SU-DHL-6 (cell line): ENCODE results near the gene PPM1L.
"Not testable (repeated sequence)": the region's sequence is repeated elsewhere in the genome, so short reads cannot be mapped to it uniquely, and the experiment has no call there.

Experiments
- H2AFZ ChIP-seq: fragments of 200-600 bp; sonication (generic); 2 replicates; pipeline ENCODE4 v1.6.1; 2014; ENCODE audit warnings: low read depth, mild to moderate bottlenecking, moderate library complexity, mixed read lengths, antibody characterized with exemption, low read length; ENCODE audit not compliant: severe bottlenecking
- H3F3A ChIP-seq: fragments of 200-600 bp; shearing (Covaris generic); 2 replicates; pipeline ENCODE4 v1.6.0; 2016; ENCODE audit warnings: antibody characterized with exemption, mild to moderate bottlenecking; ENCODE audit not compliant: insufficient read depth
- H3K27ac ChIP-seq: fragments of 200-600 bp; sonication (generic); 2 replicates; pipeline ENCODE4 v1.5.1; 2016; ENCODE audit warnings: low read depth, mild to moderate bottlenecking, low read length, moderate library complexity, mixed read lengths
- H3K27me3 ChIP-seq: fragments of 200-600 bp; sonication (generic), shearing (Covaris generic); 2 replicates; pipeline ENCODE4 v1.6.0; 2014; ENCODE audit warnings: mild to moderate bottlenecking, low read length
- H3K36me3 ChIP-seq: fragments of 200-600 bp; sonication (generic); 2 replicates; pipeline ENCODE4 v1.6.1; 2014; ENCODE audit warnings: mild to moderate bottlenecking, low read length, mixed read lengths
- H3K4me2 ChIP-seq: fragments of 300-600, 200-600 bp; shearing (Covaris generic), sonication (generic); 2 replicates; pipeline ENCODE4 v1.6.0; 2014; ENCODE audit warnings: low read length, low read depth, mild to moderate bottlenecking; ENCODE audit not compliant: poor library complexity, severe bottlenecking
- H3K4me3 ChIP-seq: fragments of 200-600 bp; sonication (generic); 2 replicates; pipeline ENCODE4 v1.5.1; 2014; ENCODE audit warnings: antibody characterized with exemption, low read length, mild to moderate bottlenecking, mixed read lengths; ENCODE audit not compliant: insufficient read depth, poor library complexity, severe bottlenecking
- H3K79me2 ChIP-seq: fragments of 200-600 bp; sonication (generic); 2 replicates; pipeline ENCODE4 v1.6.1; 2014; ENCODE audit warnings: mild to moderate bottlenecking, low read length, moderate library complexity; ENCODE audit not compliant: insufficient read depth
- H3K9ac ChIP-seq: fragments of 200-600 bp; sonication (generic); 2 replicates; pipeline ENCODE4 v1.7.0; 2014; ENCODE audit warnings: mild to moderate bottlenecking, low read length
- H3K9me2 ChIP-seq: fragments of 200-600 bp; sonication (generic); replicated peaks from 2 replicates; pipeline ENCODE4 v1.6.1; 2014; ENCODE audit warnings: low read length; ENCODE audit not compliant: insufficient read depth
- H3K9me3 ChIP-seq: fragments of 200-600 bp; sonication (generic); 2 replicates; pipeline ENCODE4 v1.6.1; 2014; ENCODE audit warnings: low read length, mixed read lengths; ENCODE audit not compliant: insufficient read depth
- H4K20me1 ChIP-seq: fragments of 200-600 bp; sonication (generic); 2 replicates; pipeline ENCODE4 v1.6.1; 2014; ENCODE audit warnings: low read depth, mild to moderate bottlenecking, antibody characterized with exemption, low read length, moderate library complexity, mixed read lengths
- EZH2phosphoT487 ChIP-seq: fragments of 200-600 bp; sonication (generic), shearing (Covaris generic); conservative IDR thresholded peaks from 2 replicates; pipeline ENCODE4 v1.6.1; 2018; ENCODE audit warnings: mild to moderate bottlenecking, antibody characterized with exemption, low read length, moderate library complexity, mixed read lengths
- TF ChIP-seq, protein P1 (sequence below): fragments of 200-600 bp; sonication (generic); IDR thresholded peaks from one replicate; pipeline ENCODE4 v1.5.1; 2017; ENCODE audit warnings: antibody characterized with exemption, mild to moderate bottlenecking, low read length, moderate library complexity; ENCODE audit not compliant: insufficient read depth, poor library complexity, severe bottlenecking

PPM1L gene

DNA sequence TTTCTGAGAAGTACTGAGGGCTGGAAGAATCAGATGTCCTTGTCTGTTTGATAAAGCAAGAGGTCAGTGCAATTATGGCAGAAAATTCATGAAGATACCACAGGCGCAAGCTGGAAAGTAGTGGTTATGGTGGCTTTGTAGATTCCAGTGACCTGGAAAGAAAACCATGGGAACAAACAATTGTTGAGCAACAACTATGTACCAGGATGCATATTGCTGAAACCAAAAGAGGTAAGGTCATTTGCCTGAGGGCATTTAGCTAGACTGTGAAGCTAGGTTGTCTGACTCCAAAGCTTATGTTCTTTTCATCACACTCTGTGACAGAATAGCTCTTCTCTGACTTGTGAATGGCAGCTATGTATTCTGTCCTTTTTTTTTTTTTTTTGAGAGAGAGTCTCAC lies 275.1 kb downstream of the PPM1L start:
- H2AFZ ChIP-seq = no peak overlapping the region
- H4K20me1 ChIP-seq = no peaks in the 10 kb centered on the region
- no peaks in the 10 kb centered on the region for H3F3A ChIP-seq
- H3K9ac ChIP-seq = no peak overlapping the region
- no peak overlapping the region for H3K27ac ChIP-seq
- no peaks in the 10 kb centered on the region for H3K9me3 ChIP-seq
- no peaks in the 10 kb centered on the region for H3K79me2 ChIP-seq
- no peaks in the 10 kb centered on the region for H3K27me3 ChIP-seq
- H3K4me3 ChIP-seq = no peak overlapping the region
- no peaks in the 10 kb centered on the region for H3K9me2 ChIP-seq
- no peaks in the 10 kb centered on the region for H3K36me3 ChIP-seq
- H3K4me2 ChIP-seq = no peak overlapping the region
- TF ChIP-seq EZH2phosphoT487 = no peak
- TF ChIP-seq, protein P1, sequence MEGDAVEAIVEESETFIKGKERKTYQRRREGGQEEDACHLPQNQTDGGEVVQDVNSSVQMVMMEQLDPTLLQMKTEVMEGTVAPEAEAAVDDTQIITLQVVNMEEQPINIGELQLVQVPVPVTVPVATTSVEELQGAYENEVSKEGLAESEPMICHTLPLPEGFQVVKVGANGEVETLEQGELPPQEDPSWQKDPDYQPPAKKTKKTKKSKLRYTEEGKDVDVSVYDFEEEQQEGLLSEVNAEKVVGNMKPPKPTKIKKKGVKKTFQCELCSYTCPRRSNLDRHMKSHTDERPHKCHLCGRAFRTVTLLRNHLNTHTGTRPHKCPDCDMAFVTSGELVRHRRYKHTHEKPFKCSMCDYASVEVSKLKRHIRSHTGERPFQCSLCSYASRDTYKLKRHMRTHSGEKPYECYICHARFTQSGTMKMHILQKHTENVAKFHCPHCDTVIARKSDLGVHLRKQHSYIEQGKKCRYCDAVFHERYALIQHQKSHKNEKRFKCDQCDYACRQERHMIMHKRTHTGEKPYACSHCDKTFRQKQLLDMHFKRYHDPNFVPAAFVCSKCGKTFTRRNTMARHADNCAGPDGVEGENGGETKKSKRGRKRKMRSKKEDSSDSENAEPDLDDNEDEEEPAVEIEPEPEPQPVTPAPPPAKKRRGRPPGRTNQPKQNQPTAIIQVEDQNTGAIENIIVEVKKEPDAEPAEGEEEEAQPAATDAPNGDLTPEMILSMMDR = no peak

DNA sequence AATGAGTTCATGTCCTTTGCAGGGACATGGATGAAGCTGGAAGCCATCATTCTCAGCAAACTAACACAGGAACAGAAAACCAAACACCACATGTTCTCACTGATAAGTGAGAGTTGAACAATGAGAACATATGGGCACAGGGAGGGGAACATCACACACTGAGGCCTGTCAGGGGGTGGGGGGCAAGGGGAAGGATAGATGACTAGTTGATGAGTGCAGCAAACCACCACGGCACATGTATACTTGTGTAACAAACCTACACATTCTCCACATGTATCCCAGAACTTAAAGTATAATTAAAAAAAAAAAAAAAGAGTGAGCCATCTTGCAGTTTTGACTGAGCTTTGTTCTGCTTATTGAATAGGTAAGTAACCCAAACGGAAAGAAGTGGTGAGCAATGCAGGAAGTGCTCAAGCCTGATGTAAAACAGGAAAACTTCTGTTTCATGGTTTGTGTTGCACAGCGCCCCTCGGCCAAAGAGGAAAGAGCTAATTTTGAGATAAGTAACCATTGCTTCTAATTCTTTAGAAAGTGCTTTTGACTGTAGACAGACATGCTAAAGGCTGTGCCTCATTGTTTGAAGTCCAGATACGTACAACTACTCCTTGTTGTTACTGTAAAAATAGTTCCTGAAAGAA lies 279.0 kb downstream of the PPM1L start:
- not testable (repeated sequence) for H3K79me2 ChIP-seq, H3K36me3 ChIP-seq, H3K4me3 ChIP-seq, H2AFZ ChIP-seq, H3K9me3 ChIP-seq, H3F3A ChIP-seq, H3K9ac ChIP-seq, H3K4me2 ChIP-seq, H3K27ac ChIP-seq, H3K9me2 ChIP-seq, H3K27me3 ChIP-seq, H4K20me1 ChIP-seq

DNA sequence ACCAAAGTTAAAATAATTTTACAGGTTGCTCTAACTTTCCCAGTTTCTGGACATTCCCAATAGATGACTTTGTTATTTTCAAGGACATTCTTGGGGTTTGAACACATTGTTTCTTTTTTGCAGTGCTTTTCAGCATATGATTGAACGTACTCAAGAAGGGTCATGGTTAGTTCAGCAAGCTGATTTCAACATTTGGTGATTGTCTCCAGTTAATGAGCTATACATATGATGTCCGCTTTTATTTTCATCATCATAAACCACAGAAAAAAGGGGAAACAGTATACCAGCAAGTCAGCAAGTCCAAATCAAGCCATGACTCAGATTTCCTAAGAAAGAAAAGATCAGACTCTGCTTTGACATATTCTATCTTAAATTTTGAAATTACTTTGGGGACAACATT lies 279.7 kb downstream of the PPM1L start:
- Histone ChIP-seq H3K9me3 (no peaks in the 10 kb centered on the region), H3F3A (no peaks in the 10 kb centered on the region), H3K9ac (no peak overlapping the region), H3K4me3 (no peak overlapping the region), H4K20me1 (no peaks in the 10 kb centered on the region), H3K79me2 (no peaks in the 10 kb centered on the region), H3K36me3 (no peaks in the 10 kb centered on the region), H3K4me2 (no peak overlapping the region), H3K27me3 (no peaks in the 10 kb centered on the region), H3K27ac (no peak overlapping the region), H3K9me2 (no peaks in the 10 kb centered on the region), H2AFZ (no peak overlapping the region)
- TF ChIP-seq EZH2phosphoT487 = no peak
- TF ChIP-seq, protein P1 = no peak

DNA sequence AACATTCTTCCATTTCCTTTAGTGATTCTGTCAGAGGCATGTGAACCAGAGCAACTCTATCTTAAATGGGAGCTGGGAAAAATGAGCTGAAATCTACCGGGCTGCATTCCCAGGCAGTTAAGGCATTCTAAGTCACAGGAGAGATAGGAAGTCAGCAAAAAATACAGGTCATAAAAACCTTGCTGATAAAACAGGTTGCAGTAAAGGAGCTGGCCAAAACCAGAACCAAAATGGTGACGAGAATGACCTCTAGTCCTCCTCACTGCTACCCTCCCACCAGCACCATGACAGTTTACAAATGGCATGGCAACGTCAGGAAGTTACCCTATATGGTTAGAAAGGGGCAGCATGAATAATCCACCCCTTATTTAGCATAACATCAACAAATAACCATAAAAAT lies 282.7 kb downstream of the PPM1L start:
- Histone ChIP-seq H4K20me1 (no peaks in the 10 kb centered on the region), H3K4me2 (no peak overlapping the region), H3K27me3 (no peaks in the 10 kb centered on the region), H3K9me2 (no peaks in the 10 kb centered on the region), H3K4me3 (no peak overlapping the region), H3K79me2 (no peaks in the 10 kb centered on the region), H2AFZ (no peak overlapping the region), H3F3A (no peaks in the 10 kb centered on the region), H3K36me3 (no peaks in the 10 kb centered on the region), H3K27ac (no peak overlapping the region), H3K9ac (no peak overlapping the region), H3K9me3 (no peaks in the 10 kb centered on the region)
- TF ChIP-seq, protein P1 = no peak
- TF ChIP-seq EZH2phosphoT487 = no peak
